Peyer's patch (tissue), 4 donors: ENCODE results near the gene ABCC5.

Experiments used
- POLR2A ChIP-seq, 2 donors: fragments of 450-650 bp; IDR thresholded peaks; one replicate each; pipeline ENCODE4 v1.5.1; 2017; ENCODE audit warnings: antibody characterized with exemption in 2 of 2, mild to moderate bottlenecking in 2 of 2, moderate library complexity in 2 of 2
- TF ChIP-seq, protein P1 (sequence below), 6 experiments: fragments of 450-650 bp in 4 of 6; fragments of 200-600 bp in 2 of 6; sonication (generic) in 1 of 6; IDR thresholded peaks; one replicate each; pipeline ENCODE4 v1.5.1; 2017 to 2019; ENCODE audit warnings: antibody characterized with exemption in 6 of 6, mild to moderate bottlenecking in 3 of 6, moderate library complexity in 1 of 6

DNA sequence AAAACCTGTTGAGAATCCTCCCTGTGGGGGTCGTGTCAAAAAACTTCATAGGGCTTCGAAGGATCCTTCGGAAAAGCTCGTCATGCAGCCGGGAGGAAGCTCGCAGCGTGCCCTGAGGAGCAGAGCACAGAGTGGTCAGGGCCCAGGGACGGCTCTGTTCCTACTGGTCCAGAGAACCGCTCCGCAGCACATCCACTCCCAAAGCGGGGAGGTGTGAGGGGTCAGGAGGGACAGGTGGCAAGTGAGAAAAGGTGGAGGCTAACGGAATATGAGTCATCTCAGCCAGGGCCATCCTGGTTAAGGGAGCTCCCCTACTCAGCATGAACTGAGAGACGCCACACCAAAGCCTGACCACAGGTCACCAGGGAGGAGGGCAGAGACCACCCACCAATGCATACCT is 66.2 kb downstream of the ABCC5 start:
- TF ChIP-seq POLR2A (IDR thresholded peaks at IDR 0.05) = no peak
- TF ChIP-seq, protein P1, sequence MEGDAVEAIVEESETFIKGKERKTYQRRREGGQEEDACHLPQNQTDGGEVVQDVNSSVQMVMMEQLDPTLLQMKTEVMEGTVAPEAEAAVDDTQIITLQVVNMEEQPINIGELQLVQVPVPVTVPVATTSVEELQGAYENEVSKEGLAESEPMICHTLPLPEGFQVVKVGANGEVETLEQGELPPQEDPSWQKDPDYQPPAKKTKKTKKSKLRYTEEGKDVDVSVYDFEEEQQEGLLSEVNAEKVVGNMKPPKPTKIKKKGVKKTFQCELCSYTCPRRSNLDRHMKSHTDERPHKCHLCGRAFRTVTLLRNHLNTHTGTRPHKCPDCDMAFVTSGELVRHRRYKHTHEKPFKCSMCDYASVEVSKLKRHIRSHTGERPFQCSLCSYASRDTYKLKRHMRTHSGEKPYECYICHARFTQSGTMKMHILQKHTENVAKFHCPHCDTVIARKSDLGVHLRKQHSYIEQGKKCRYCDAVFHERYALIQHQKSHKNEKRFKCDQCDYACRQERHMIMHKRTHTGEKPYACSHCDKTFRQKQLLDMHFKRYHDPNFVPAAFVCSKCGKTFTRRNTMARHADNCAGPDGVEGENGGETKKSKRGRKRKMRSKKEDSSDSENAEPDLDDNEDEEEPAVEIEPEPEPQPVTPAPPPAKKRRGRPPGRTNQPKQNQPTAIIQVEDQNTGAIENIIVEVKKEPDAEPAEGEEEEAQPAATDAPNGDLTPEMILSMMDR (IDR thresholded peaks at IDR 0.05) = no peak
